HCT116 (cell line): ENCODE measurements around the gene RANBP17. TPM values are rescaled to one million over a fixed set of nuclear protein-coding genes. Genes with fewer than 3 reads are reported as not detected.

Experiments
- ATAC-seq: fragments of 200-7000 bp; cut with Tn5 transposase; 2 replicates; pipeline ENCODE4 v1.9.1; 2020; ENCODE audit warnings: mild to moderate bottlenecking, moderate library complexity
- BruUV-seq: library from RNA; stranded (reverse); fragments of 400-500 nt; replicated peaks from 2 replicates; lab custom pipeline; 2021; lab: Mats Ljungman, UMichigan
- CTCF ChIA-PET: fragments of 300-600 bp; sonication (Branson Sonifier 250); formaldehyde crosslinking; loops from one replicate; lab custom pipeline; 2021; ENCODE audit warnings: antibody characterized with exemption; lab: Charles Lee
- POLR2A ChIA-PET: fragments of 300-600, 350-600 bp; sonication (Branson Sonifier 250); formaldehyde crosslinking; loops from one replicate; lab custom pipeline; 2021; ENCODE audit warnings: antibody characterized with exemption; lab: Charles Lee
- RAD21 ChIA-PET, 2 experiments: fragments of 300-600 bp; sonication (Branson Sonifier 250); formaldehyde crosslinking; loops; one replicate each; lab custom pipeline; 2023; ENCODE audit warnings: low total read pairs in 2 of 2; ENCODE audit not compliant: uncharacterized antibody in 2 of 2, unreplicated experiment in 2 of 2, low non-redundant PET in 1 of 2; lab: Charles Lee
- DNase-seq: peaks from one replicate; pipeline ENCODE4 v3.0.0-alpha.2; 2010; ENCODE audit warnings: low read depth, low spot score
- H2AFZ ChIP-seq: fragments of 200-600 bp; shearing (Covaris generic), sonication (generic); 2 replicates; pipeline ENCODE4 v1.6.1; 2017; ENCODE audit warnings: low read depth, mixed run types, mixed read lengths, antibody characterized with exemption, low read length; ENCODE audit not compliant: poor library complexity, severe bottlenecking
- H3K27ac ChIP-seq: 2 replicates; pipeline ENCODE4 v1.5.1; 2012; ENCODE audit warnings: low read depth, low read length
- H3K27me3 ChIP-seq: fragments of 200-600 bp; sonication (generic); 2 replicates; pipeline ENCODE4 v1.6.1; 2016; ENCODE audit warnings: mixed run types, low read length, mixed read lengths; ENCODE audit not compliant: insufficient read depth
- H3K36me3 ChIP-seq, 2 experiments: fragments of 200-500 bp in 1 of 2; fragments of 200-600 bp in 1 of 2; sonication (Bioruptor generic) in 1 of 2; sonication (generic) in 1 of 2; 2 replicates each; pipeline versions ENCODE4 v1.5.1 to v1.6.1; 2014 to 2016; ENCODE audit warnings: low read length in 2 of 2, inconsistent platforms in 1 of 2, mixed read lengths in 1 of 2, mixed run types in 1 of 2; ENCODE audit not compliant: insufficient read depth in 2 of 2, control insufficient read depth in 1 of 2
- H3K4me1 ChIP-seq, 2 experiments: fragments of 200-600 bp in 1 of 2; sonication (generic) in 1 of 2; 2 replicates each; pipeline versions ENCODE4 v1.5.1 to v1.6.1; 2012 to 2017; ENCODE audit warnings: low read length in 2 of 2, inconsistent platforms in 1 of 2, mild to moderate bottlenecking in 1 of 2, mixed read lengths in 1 of 2, mixed run types in 1 of 2, moderate library complexity in 1 of 2; ENCODE audit not compliant: insufficient read depth in 2 of 2, control insufficient read depth in 1 of 2
- H3K4me2 ChIP-seq: fragments of 200-600 bp; sonication (generic); 2 replicates; pipeline ENCODE4 v1.6.1; 2017; ENCODE audit warnings: mixed run types, low read length, mixed read lengths
- H3K4me3 ChIP-seq, 2 experiments: fragments of 200-600 bp in 1 of 2; sonication (generic) in 1 of 2; replicated peaks in 1 of 2; 2 replicates each; pipeline ENCODE4 v1.5.1; 2011 to 2016; ENCODE audit warnings: low read length in 2 of 2, control low read depth in 1 of 2, low read depth in 1 of 2, mild to moderate bottlenecking in 1 of 2, mixed read lengths in 1 of 2, mixed run types in 1 of 2
- H3K79me2 ChIP-seq: fragments of 200-600 bp; sonication (generic); 2 replicates; pipeline ENCODE4 v1.6.1; 2017; ENCODE audit warnings: mild to moderate bottlenecking, mixed run types, low read length, moderate library complexity, mixed read lengths; ENCODE audit not compliant: insufficient read depth
- H3K9ac ChIP-seq: fragments of 200-600 bp; sonication (generic); 2 replicates; pipeline ENCODE4 v1.6.1; 2016; ENCODE audit warnings: low read length, mixed read lengths
- H3K9me2 ChIP-seq: fragments of 200-600 bp; sonication (generic), shearing (Covaris generic); 2 replicates; pipeline ENCODE4 v1.6.1; 2017; ENCODE audit warnings: mixed run types, mild to moderate bottlenecking, moderate library complexity; ENCODE audit not compliant: insufficient read depth
- H3K9me3 ChIP-seq, 2 experiments: fragments of 200-500 bp in 1 of 2; fragments of 200-600 bp in 1 of 2; sonication (Bioruptor generic) in 1 of 2; sonication (generic) in 1 of 2; 2 replicates each; pipeline ENCODE4 v1.6.1; 2014 to 2017; ENCODE audit warnings: low read length in 2 of 2, mixed read lengths in 2 of 2, inconsistent platforms in 1 of 2, low read depth in 1 of 2, mild to moderate bottlenecking in 1 of 2, mixed run types in 1 of 2, moderate library complexity in 1 of 2; ENCODE audit not compliant: control insufficient read depth in 1 of 2, insufficient read depth in 1 of 2
- H4K20me1 ChIP-seq: fragments of 200-600 bp; sonication (generic), shearing (Covaris generic); 2 replicates; pipeline ENCODE4 v1.6.1; 2017; ENCODE audit warnings: mixed run types, mild to moderate bottlenecking, moderate library complexity; ENCODE audit not compliant: insufficient read depth
- CBX3 ChIP-seq: IDR thresholded peaks from 2 replicates; pipeline ENCODE4 v1.6.1; 2012; ENCODE audit warnings: low read depth
- CEBPB ChIP-seq: IDR thresholded peaks from 2 replicates; pipeline ENCODE4 v1.6.1; 2012; ENCODE audit warnings: low read depth
- EZH2 ChIP-seq: fragments of 200-600 bp; sonication (generic); IDR thresholded peaks from 2 replicates; pipeline ENCODE4 v1.6.1; 2017; ENCODE audit warnings: antibody characterized with exemption, mixed run types
- FOSL1 ChIP-seq: IDR thresholded peaks from 2 replicates; pipeline ENCODE4 v1.6.1; 2012; ENCODE audit warnings: low read depth
- POLR2A ChIP-seq: IDR thresholded peaks from 2 replicates; pipeline ENCODE4 v1.7.0; 2011; ENCODE audit warnings: borderline replicate concordance; ENCODE audit not compliant: insufficient read depth, insufficient read length; ENCODE audit errors: extremely low read depth
- RAD21 ChIP-seq: IDR thresholded peaks from 2 replicates; pipeline ENCODE4 v1.6.1; 2012; ENCODE audit warnings: low read depth, mild to moderate bottlenecking
- TCF7L2 ChIP-seq: IDR thresholded peaks from 2 replicates; pipeline ENCODE4 v1.7.0; 2011; ENCODE audit warnings: borderline replicate concordance, inconsistent platforms; ENCODE audit not compliant: insufficient read depth, insufficient read length; ENCODE audit errors: extremely low read depth
- ZNF274 ChIP-seq: fragments of 200-500 bp; sonication (Bioruptor generic); IDR thresholded peaks from 2 replicates; pipeline ENCODE4 v1.6.1; 2014; ENCODE audit warnings: mild to moderate bottlenecking, low read depth, low read length, inconsistent platforms
- intact Hi-C: fragments of 100-400 bp; cut with micrococcal nuclease; formaldehyde crosslinking; loops from 2 replicates; pipeline ENCODE4 v1.10.0; 2022
- total RNA-seq: library from RNA; stranded (reverse); gene quantifications from one replicate; pipeline ENCODE4 v1.2.1, GENCODE V29; 2021; ENCODE audit not compliant: unreplicated experiment
- TF ChIP-seq, protein P1 (sequence below): IDR thresholded peaks from 2 replicates; pipeline ENCODE4 v1.6.1; 2012; ENCODE audit warnings: low read depth
- TF ChIP-seq, protein P2 (sequence below), 3 experiments: fragments of 200-600 bp in 1 of 3; sonication (generic) in 1 of 3; IDR thresholded peaks in 2 of 3; conservative IDR thresholded peaks in 1 of 3; 2 replicates each; pipeline ENCODE4 v1.5.1; 2012 to 2017; ENCODE audit warnings: low read depth in 2 of 3, low read length in 2 of 3, antibody characterized with exemption in 1 of 3, borderline replicate concordance in 1 of 3, control low read depth in 1 of 3, mild to moderate bottlenecking in 1 of 3, mixed read lengths in 1 of 3, mixed run types in 1 of 3, moderate library complexity in 1 of 3; ENCODE audit not compliant: insufficient read depth in 1 of 3
- TF ChIP-seq, protein P3 (sequence below): IDR thresholded peaks from 2 replicates; pipeline ENCODE4 v1.6.1; 2012

Gene RANBP17
- total RNA-seq, 1 experiment from 2014 or later: 18.2 TPM

DNA sequence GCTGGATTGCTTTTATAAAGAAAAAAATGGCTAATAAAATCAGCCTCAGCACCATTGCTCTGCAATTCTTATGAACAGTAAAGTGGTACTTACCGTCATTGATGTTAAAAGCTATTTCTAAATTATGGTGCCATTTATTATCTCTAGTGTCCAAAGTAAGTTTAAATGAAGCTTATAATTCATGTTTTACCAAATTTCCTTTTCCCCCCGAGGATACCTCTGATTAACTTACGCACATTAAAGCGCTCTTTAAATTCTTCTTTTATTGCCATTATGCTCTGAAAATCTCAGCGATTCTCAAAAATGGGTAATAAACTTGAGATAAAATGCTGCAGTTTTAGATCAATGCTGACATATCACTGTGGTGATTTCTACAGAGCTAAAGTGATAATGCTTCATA lies 460.7 kb downstream of the RANBP17 start (continued):
- TF ChIP-seq, protein P1, sequence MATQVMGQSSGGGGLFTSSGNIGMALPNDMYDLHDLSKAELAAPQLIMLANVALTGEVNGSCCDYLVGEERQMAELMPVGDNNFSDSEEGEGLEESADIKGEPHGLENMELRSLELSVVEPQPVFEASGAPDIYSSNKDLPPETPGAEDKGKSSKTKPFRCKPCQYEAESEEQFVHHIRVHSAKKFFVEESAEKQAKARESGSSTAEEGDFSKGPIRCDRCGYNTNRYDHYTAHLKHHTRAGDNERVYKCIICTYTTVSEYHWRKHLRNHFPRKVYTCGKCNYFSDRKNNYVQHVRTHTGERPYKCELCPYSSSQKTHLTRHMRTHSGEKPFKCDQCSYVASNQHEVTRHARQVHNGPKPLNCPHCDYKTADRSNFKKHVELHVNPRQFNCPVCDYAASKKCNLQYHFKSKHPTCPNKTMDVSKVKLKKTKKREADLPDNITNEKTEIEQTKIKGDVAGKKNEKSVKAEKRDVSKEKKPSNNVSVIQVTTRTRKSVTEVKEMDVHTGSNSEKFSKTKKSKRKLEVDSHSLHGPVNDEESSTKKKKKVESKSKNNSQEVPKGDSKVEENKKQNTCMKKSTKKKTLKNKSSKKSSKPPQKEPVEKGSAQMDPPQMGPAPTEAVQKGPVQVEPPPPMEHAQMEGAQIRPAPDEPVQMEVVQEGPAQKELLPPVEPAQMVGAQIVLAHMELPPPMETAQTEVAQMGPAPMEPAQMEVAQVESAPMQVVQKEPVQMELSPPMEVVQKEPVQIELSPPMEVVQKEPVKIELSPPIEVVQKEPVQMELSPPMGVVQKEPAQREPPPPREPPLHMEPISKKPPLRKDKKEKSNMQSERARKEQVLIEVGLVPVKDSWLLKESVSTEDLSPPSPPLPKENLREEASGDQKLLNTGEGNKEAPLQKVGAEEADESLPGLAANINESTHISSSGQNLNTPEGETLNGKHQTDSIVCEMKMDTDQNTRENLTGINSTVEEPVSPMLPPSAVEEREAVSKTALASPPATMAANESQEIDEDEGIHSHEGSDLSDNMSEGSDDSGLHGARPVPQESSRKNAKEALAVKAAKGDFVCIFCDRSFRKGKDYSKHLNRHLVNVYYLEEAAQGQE: no peak
- TF ChIP-seq EZH2 (no peak), RAD21 (no peak), ZNF274 (no peak), CEBPB (no peak)
- TF ChIP-seq, protein P2, sequence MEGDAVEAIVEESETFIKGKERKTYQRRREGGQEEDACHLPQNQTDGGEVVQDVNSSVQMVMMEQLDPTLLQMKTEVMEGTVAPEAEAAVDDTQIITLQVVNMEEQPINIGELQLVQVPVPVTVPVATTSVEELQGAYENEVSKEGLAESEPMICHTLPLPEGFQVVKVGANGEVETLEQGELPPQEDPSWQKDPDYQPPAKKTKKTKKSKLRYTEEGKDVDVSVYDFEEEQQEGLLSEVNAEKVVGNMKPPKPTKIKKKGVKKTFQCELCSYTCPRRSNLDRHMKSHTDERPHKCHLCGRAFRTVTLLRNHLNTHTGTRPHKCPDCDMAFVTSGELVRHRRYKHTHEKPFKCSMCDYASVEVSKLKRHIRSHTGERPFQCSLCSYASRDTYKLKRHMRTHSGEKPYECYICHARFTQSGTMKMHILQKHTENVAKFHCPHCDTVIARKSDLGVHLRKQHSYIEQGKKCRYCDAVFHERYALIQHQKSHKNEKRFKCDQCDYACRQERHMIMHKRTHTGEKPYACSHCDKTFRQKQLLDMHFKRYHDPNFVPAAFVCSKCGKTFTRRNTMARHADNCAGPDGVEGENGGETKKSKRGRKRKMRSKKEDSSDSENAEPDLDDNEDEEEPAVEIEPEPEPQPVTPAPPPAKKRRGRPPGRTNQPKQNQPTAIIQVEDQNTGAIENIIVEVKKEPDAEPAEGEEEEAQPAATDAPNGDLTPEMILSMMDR (IDR thresholded peaks at IDR 0.05 in 2 of 3, conservative IDR thresholded peaks at IDR 0.05 in 1 of 3; ENCODE audit: borderline replicate concordance in 1 of 3, insufficient read depth in 1 of 3, low read depth in 2 of 3, low read length in 2 of 3): no peak
- TF ChIP-seq, protein P3, sequence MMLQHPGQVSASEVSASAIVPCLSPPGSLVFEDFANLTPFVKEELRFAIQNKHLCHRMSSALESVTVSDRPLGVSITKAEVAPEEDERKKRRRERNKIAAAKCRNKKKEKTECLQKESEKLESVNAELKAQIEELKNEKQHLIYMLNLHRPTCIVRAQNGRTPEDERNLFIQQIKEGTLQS: no peak

DNA sequence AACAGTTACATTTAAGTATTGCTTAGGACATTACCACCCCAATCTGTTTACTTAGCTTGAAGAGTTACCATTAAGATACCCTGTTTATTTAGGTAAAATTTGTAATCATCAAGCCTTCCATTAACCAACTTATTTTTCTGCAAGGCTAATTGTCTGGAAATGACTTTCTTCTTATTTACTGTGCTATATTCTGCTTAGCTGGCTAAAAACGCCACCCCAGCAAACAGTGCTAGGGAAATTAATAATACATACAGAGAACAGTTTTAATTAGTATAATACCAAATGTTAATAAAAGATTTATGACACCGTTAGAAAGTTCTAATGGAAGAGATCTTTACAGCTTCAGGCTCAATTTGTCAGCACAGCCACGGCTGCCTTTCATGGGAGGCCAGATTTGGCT lies 461.2 kb downstream of the RANBP17 start:
- ChIA-PET RAD21 (no interaction called here), POLR2A (no interaction called here), CTCF (no interaction called here)
- no peak for DNase-seq
- H4K20me1 ChIP-seq: no peaks in the 10 kb centered on the region
- H3K9me2 ChIP-seq: no peaks in the 10 kb centered on the region
- no peak overlapping the region for H3K9ac ChIP-seq
- no peak overlapping the region for H2AFZ ChIP-seq
- no peaks in the 10 kb centered on the region for H3K36me3 ChIP-seq
- H3K4me3 ChIP-seq: no peak overlapping the region
- no peak for ATAC-seq
- peaks cover 4% of the 10 kb centered on the region; the same call in 1 of the 2 replicates for H3K27me3 ChIP-seq
- no peaks in the 10 kb centered on the region for H3K4me1 ChIP-seq
- H3K27ac ChIP-seq: no peak overlapping the region
- no TSS peak for BruUV-seq
- no peak overlapping the region for H3K4me2 ChIP-seq
- no peaks in the 10 kb centered on the region for H3K79me2 ChIP-seq
- H3K9me3 ChIP-seq: no peaks in the 10 kb centered on the region
- intact Hi-C loops: no loop called here
- no peak for TF ChIP-seq ZNF274
- TF ChIP-seq, protein P1: no peak
- no peak for TF ChIP-seq CBX3
- TF ChIP-seq, protein P2 (IDR thresholded peaks at IDR 0.05 in 2 of 3, conservative IDR thresholded peaks at IDR 0.05 in 1 of 3; ENCODE audit: borderline replicate concordance in 1 of 3, insufficient read depth in 1 of 3, low read depth in 2 of 3, low read length in 2 of 3): no peak
- TF ChIP-seq TCF7L2: no peak
- TF ChIP-seq POLR2A: no peak
- no peak for TF ChIP-seq FOSL1
